Heart right ventricle (tissue), 16 donors: ENCODE measurements around the gene MOB1A. TPM values are rescaled to one million over a fixed set of nuclear protein-coding genes. Genes with fewer than 3 reads are reported as not detected.
"Not testable (repeated sequence)": the region's sequence is repeated elsewhere in the genome, so short reads cannot be mapped to it uniquely, and the experiment has no call there.

ENCODE experiments used
- ATAC-seq, 8 donors: fragments of 200-7000 bp; cut with Tn5 transposase; one replicate each; pipeline ENCODE4 v1.9.1; 2020; ENCODE audit warnings: mild to moderate bottlenecking in 8 of 8, moderate library complexity in 8 of 8, moderate number of reproducible peaks in 1 of 8
- DNase-seq, 2 donors: peaks; one replicate each; pipeline ENCODE4 v3.0.0-alpha.2; 2020
- H3K27ac ChIP-seq, 10 donors: fragments of 200-600 bp; sonication (generic) in 2 of 10; one replicate each; pipeline versions ENCODE4 v1.5.0 to v1.8.0; 2020 to 2022; ENCODE audit warnings: mild to moderate bottlenecking in 3 of 10
- H3K27me3 ChIP-seq, 7 donors: fragments of 200-600 bp; one replicate each; pipeline ENCODE4 v1.8.0; 2021 to 2022; ENCODE audit warnings: mild to moderate bottlenecking in 2 of 7
- H3K36me3 ChIP-seq, 9 donors: fragments of 200-600 bp; sonication (generic) in 1 of 9; one replicate each; pipeline versions ENCODE4 v1.5.0 to v1.8.0; 2020 to 2022; ENCODE audit warnings: mild to moderate bottlenecking in 2 of 9
- H3K4me1 ChIP-seq, 9 donors: fragments of 200-600 bp; sonication (generic) in 1 of 9; one replicate each; pipeline versions ENCODE4 v1.5.0 to v1.8.0; 2020 to 2022; ENCODE audit warnings: mild to moderate bottlenecking in 4 of 9
- H3K4me3 ChIP-seq, 10 donors: fragments of 200-600 bp; sonication (generic) in 2 of 10; one replicate each; pipeline versions ENCODE4 v1.5.0 to v1.8.0; 2020 to 2022; ENCODE audit warnings: mild to moderate bottlenecking in 7 of 10, moderate library complexity in 2 of 10
- H3K9me3 ChIP-seq, 11 donors: fragments of 200-600 bp in 10 of 11; sonication (generic) in 2 of 11; one replicate each; pipeline versions ENCODE4 v1.5.0 to v1.8.0; 2013 to 2022; ENCODE audit warnings: mild to moderate bottlenecking in 2 of 11, control low read depth in 1 of 11, moderate library complexity in 1 of 11
- CTCF ChIP-seq, 9 donors: fragments of 200-600 bp; sonication (generic) in 2 of 9; IDR thresholded peaks; one replicate each; pipeline versions ENCODE4 v1.5.0 to v1.8.0; 2021 to 2022; ENCODE audit warnings: antibody characterized with exemption in 9 of 9, mild to moderate bottlenecking in 5 of 9, moderate library complexity in 1 of 9
- whole genome bisulfite sequencing, 2 donors: extraction: QIAGEN DNeasy Blood & Tissue Kit; methylation state at CpG; one replicate each; pipeline ENCODE4 v1.1.7; 2013; ENCODE audit warnings: inconsistent platforms in 1 of 2; 5-methylcytosine and 5-hydroxymethylcytosine counted together
- intact Hi-C, 10 donors: fragments of 100-400 bp; cut with DNase I; formaldehyde crosslinking; loops; one replicate each; pipeline versions ENCODE4 v1.11.1 to v1.14.2; 2022
- polyA plus RNA-seq, 2 donors: library from polyadenylated mRNA; stranded (reverse); fragments of 200-250 nt; gene quantifications; one replicate each; pipeline ENCODE4 v1.2.3, GENCODE V29; 2013
- total RNA-seq, 10 donors: library from RNA; stranded (reverse); fragmentation: NEBNext Ultra II Directional in 3 of 10; extraction: Animal tissue kit (Norgen Biotek cat#: 25700) in 3 of 10; gene quantifications; one replicate each; pipeline versions ENCODE4 v1.2.1 to v1.2.4, GENCODE V29; 2021 to 2023
- donor health status: Arrhythmogenic right ventricular cardiomyopathy.
- donor health status: ischemic (EF 13 %, LVEDD 7.1; RV severe dilation, severe dysfunction).
- donor health status: healthy with polysubstance abuse.
- donor health status: DM: no; HTN: yes; CAD: no.
- donor health status: DM: no; HTN: no; CAD: no.
- donor health status: ischemic (EF 25% LVEDD 6.9; RV normal size, moderate dysfunction).
- donor health status: ischemic (EF 25% LVEDD 5.7; RV mildly dilated, moderate dysfunction).
- donor health status: healthy.
- donor health status: DM: yes; HTN: yes; CAD: no.
- donor health status: Ischemic cardiomyopathy.
- donor health status: ischemic (EF 35%, LVEDD 5.7; RV mildly dilated, moderate dysfunction).
- donor health status: nonischemic (EF 11% LVEDD 7.7; RV severe dilation, severe dysfunction).
- donor health status: DM: yes; HTN: yes; CAD: no.
- donor health status: PGD.
- donor health status: ischemic (EF 29% LVEDD 5.4; RV normal size, mild dysfunction).
- donor health status: nonischemic (EF 23%, LVEDD 6.1; RV moderate dilation, normal function).

The MOB1A gene
- total and polyA plus RNA-seq, 12 donors: 14.2 to 75.0 (median 56.8) TPM

DNA sequence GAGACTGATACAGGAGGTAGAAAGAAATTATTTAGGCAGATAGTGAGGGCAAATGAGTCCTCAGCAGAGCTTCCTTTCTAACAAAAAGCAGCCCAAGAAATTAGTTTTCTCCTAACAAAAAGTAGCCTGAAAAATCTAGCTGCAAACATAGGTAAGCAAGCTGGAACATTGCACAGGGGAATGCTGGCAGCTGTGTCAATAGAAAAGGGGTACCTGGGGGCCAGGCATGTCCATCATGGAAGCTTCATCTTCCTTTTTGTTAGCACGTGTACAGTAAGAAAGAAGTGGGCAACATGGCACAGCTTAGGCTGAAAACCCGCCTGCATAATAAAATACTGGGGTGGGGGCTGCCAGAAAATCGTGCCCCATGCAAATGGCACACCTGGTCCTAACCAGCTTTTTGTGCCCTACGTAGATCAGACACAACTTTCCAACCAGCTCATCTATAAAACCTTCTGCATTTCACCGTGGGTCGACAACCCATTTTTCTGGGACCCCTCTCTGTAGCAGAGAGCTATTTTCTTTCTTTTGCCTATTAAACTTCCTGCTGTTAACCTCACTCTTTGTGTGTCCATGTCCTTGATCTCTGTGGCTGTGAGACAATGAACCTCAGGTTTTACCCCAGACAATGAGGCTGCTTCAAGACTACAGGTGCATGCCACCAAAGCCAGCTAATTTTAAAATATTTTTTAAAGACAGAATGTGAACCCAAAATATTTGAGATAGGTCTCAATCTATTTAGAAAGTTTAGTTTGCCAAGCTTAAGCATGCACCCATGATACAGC is 13.1 kb upstream of the MOB1A start:
- WGBS, 2 donors: 81 to 82% methylated on average over 6 of the region's 6 CpGs

DNA sequence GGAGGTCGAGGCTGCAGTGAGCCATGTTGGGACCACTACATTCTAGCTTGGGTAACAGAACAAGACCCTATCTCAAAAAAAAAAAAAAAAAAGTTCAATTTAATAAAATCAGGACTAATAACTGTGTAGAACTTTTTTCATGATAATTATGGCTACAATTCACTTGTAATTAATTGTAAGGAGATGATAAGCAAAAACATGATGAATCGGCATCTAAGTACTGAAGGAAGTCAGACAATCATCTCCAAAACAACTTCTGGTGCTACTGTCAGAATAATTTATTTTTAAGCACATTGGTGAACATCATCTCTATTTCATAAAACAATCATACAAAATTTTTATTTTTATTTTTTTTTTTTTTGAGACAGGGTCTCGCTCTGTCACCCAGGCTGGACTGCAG is 10.0 kb upstream of the MOB1A start:
- peaks cover 0 to 36% (median 0%) of the 10 kb centered on the region in 9 donors for H3K4me1 ChIP-seq
- H3K4me3 ChIP-seq: no peak overlapping the region
- DNase-seq: no peak
- WGBS, 2 donors: 91 to 96% methylated on average over 3 of the region's 3 CpGs
- intact Hi-C loops: no loop called here
- H3K9me3 ChIP-seq: no peaks in the 10 kb centered on the region
- no peaks in the 10 kb centered on the region for H3K27me3 ChIP-seq
- H3K27ac ChIP-seq: no peak overlapping the region
- no peaks in the 10 kb centered on the region for H3K36me3 ChIP-seq
- no peak for TF ChIP-seq CTCF (IDR thresholded peaks at IDR 0.05)
- no peak for ATAC-seq

More for the DNA sequence above, 13.1 kb upstream of the MOB1A start:
- H3K4me3 ChIP-seq: no peak overlapping the region
- intact Hi-C loops: no loop called here
- ATAC-seq: no peak
- H3K36me3 ChIP-seq: no peaks in the 10 kb centered on the region
- no peak for TF ChIP-seq CTCF (IDR thresholded peaks at IDR 0.05)
- no peak overlapping the region for H3K27ac ChIP-seq
- no peaks in the 10 kb centered on the region for H3K27me3 ChIP-seq
- no peaks in the 10 kb centered on the region for H3K9me3 ChIP-seq
- H3K4me1 ChIP-seq: peaks cover 0 to 20% (median 0%) of the 10 kb centered on the region in 9 donors
- no peak for DNase-seq

DNA sequence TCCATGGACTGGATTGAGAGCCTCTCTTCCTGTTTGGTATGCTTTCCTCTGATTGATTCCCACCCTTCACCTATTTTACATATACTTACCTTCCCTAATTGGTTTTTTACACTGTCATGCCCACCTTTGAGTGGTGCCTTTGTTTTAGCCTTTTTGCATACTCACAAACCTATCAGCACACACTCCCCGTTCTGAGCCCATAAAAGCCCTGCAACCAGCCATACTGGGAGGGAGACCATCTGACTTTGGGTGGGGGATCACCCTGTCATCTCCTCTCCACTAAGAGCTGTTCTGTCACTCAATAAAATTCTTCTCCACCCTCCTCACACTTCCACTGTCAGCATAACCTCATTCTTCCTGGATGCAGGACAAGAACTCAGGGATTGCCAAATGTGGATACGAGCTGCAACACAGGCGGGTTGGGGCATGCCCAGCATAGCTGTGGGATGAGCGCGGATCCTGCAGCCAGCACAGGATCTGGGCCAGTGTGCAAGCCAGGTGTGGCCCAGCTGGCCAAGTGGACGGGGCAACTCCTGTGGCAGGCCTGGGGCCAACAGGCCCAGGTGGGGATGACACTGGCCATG is 9.4 kb upstream of the MOB1A start:
- DNase-seq: peak in 1 of 2 donors; percentile 18
- WGBS, 2 donors: 78 to 83% methylated on average over 6 of the region's 6 CpGs

DNA sequence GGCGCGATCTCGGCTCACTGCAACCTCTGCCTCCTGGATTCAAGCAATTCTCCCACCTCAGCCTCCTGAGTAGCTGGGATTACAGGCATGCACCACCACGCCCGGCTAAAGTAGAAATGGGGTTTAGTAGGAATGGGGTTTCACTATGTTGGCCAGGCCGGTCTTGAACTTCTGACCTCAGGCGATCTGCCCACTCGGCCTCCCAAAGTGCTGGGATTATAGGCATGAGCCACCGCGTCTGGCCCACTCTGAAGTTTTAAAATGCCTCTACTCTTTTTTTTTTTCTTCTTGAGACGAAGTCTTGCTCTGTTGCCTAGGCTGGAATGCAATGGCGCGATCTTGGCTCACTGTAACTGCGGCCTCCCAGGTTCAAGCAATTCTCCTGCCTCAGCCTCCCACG is 8.0 kb upstream of the MOB1A start:
- H3K36me3 ChIP-seq, H3K4me3 ChIP-seq, ATAC-seq, H3K9me3 ChIP-seq, intact Hi-C loops, DNase-seq, H3K27me3 ChIP-seq: not testable (repeated sequence)
- WGBS, 2 donors: 96 to 97% methylated on average over 15 of the region's 15 CpGs
- H3K4me1 ChIP-seq: peaks cover 0 to 45% (median 0%) of the 10 kb centered on the region in 9 donors
- peak overlapping the region in 1 of 10 donors; percentile 93 for H3K27ac ChIP-seq

More for the DNA sequence above, 9.4 kb upstream of the MOB1A start:
- H3K4me3 ChIP-seq: no peak overlapping the region
- ATAC-seq: peak in 7 of 8 donors; percentile 51 to 81 (median 69)
- H3K36me3 ChIP-seq: no peaks in the 10 kb centered on the region
- no peaks in the 10 kb centered on the region for H3K9me3 ChIP-seq
- H3K4me1 ChIP-seq: peaks cover 0 to 36% (median 0%) of the 10 kb centered on the region in 9 donors
- intact Hi-C loops: no loop called here
- H3K27me3 ChIP-seq: no peaks in the 10 kb centered on the region
- no peak for TF ChIP-seq CTCF (IDR thresholded peaks at IDR 0.05)
- peak overlapping the region in 3 of 10 donors; percentile 12 to 59 (median 41) for H3K27ac ChIP-seq
